ENCODE data around the gene G6PD.

GRCh38 chrX:154515090-154515965 lies 31.3 kb downstream of the G6PD start:
- TF ChIP-seq CTCF (IDR thresholded peaks at IDR 0.05), result no peak
- no peak for TF ChIP-seq EP300 (IDR thresholded peaks at IDR 0.05; ENCODE audit: low read depth)
